ENCODE data around the gene ABCG1. TPM values are rescaled to one million over a fixed set of nuclear protein-coding genes. Genes with fewer than 3 reads are reported as not detected.

The ABCG1 gene
- total and polyA plus RNA-seq, 2 of the 4 experiments (the other 2 are of a cell fraction) = 0.19 to 0.36 TPM

DNA sequence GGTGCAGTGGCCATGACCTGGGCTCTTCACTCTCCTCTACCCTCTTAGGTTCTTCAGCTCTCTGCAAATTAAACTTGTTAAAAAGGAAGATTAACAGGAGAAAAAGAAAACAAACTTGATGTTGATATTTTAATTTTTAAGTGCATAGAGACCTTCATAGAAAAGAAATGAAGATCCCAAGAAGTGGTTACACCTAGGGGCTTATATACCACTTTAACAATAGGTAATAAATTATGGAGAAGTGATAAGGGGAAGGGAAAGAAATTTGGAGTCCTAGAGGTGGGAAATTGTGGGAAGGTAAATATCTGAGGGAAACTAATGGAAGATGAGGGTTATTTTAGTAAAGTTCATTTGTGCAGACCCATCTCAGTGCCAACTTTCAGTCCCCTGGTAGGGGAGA lies 112.7 kb downstream of the ABCG1 start:
- no peak overlapping the region for H2BK5ac ChIP-seq (ENCODE audit: low read depth, low read length, poor library complexity, severe bottlenecking)
- no peaks in the 10 kb centered on the region; the same call in 1 of the 2 replicates for H3K9me3 ChIP-seq (ENCODE audit: control insufficient read depth, insufficient read depth, low read length)
- TF ChIP-seq, protein P1, sequence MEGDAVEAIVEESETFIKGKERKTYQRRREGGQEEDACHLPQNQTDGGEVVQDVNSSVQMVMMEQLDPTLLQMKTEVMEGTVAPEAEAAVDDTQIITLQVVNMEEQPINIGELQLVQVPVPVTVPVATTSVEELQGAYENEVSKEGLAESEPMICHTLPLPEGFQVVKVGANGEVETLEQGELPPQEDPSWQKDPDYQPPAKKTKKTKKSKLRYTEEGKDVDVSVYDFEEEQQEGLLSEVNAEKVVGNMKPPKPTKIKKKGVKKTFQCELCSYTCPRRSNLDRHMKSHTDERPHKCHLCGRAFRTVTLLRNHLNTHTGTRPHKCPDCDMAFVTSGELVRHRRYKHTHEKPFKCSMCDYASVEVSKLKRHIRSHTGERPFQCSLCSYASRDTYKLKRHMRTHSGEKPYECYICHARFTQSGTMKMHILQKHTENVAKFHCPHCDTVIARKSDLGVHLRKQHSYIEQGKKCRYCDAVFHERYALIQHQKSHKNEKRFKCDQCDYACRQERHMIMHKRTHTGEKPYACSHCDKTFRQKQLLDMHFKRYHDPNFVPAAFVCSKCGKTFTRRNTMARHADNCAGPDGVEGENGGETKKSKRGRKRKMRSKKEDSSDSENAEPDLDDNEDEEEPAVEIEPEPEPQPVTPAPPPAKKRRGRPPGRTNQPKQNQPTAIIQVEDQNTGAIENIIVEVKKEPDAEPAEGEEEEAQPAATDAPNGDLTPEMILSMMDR (conservative IDR thresholded peaks at IDR 0.05; ENCODE audit: low read depth, low read length) = no peak
- TF ChIP-seq MAZ (IDR thresholded peaks at IDR 0.05; ENCODE audit: borderline replicate concordance, low read depth, low read length) = no peak
- TF ChIP-seq, protein P2, sequence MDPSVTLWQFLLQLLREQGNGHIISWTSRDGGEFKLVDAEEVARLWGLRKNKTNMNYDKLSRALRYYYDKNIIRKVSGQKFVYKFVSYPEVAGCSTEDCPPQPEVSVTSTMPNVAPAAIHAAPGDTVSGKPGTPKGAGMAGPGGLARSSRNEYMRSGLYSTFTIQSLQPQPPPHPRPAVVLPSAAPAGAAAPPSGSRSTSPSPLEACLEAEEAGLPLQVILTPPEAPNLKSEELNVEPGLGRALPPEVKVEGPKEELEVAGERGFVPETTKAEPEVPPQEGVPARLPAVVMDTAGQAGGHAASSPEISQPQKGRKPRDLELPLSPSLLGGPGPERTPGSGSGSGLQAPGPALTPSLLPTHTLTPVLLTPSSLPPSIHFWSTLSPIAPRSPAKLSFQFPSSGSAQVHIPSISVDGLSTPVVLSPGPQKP (IDR thresholded peaks at IDR 0.05; ENCODE audit: borderline replicate concordance, low read depth, low read length) = no peak
- no peak for TF ChIP-seq RAD21 (IDR thresholded peaks at IDR 0.05; ENCODE audit: low read length)
- TF ChIP-seq POLR2A (IDR thresholded peaks at IDR 0.05; ENCODE audit: low read depth, low read length) = no peak
- TF ChIP-seq RCOR1 (IDR thresholded peaks at IDR 0.05; ENCODE audit: insufficient replicate concordance, low read length) = no peak
- TF ChIP-seq MAFK (IDR thresholded peaks at IDR 0.05; ENCODE audit: low read depth, low read length) = no peak
- no peak for TF ChIP-seq NFE2L2 (IDR thresholded peaks at IDR 0.05; ENCODE audit: low read depth, low read length)
- no peak for TF ChIP-seq CHD1 (IDR thresholded peaks at IDR 0.05; ENCODE audit: low read depth, low read length)
- TF ChIP-seq FOS (IDR thresholded peaks at IDR 0.05; ENCODE audit: low read depth, low read length) = no peak
- no peak for TF ChIP-seq CEBPB (IDR thresholded peaks at IDR 0.05; ENCODE audit: low read depth, low read length)
- H4K91ac ChIP-seq (ENCODE audit: insufficient read depth, low read depth, low read length) = no peak overlapping the region
- DNase-seq = no peak
- no peak overlapping the region for H3K4me2 ChIP-seq (ENCODE audit: low read depth, low read length)
- no peak for ATAC-seq (ENCODE audit: low read depth)
- no peak overlapping the region for H2BK120ac ChIP-seq (ENCODE audit: low read depth, low read length)
- H2BK20ac ChIP-seq (ENCODE audit: low read depth, low read length) = no peak overlapping the region
- no peak overlapping the region for H3K9ac ChIP-seq (ENCODE audit: low read depth, low read length)
- H3K23ac ChIP-seq (ENCODE audit: low read depth, low read length) = no peak overlapping the region
- no peaks in the 10 kb centered on the region for H3K79me1 ChIP-seq (ENCODE audit: low read depth in 1 of 2, low read length in 2 of 2)
- H3K56ac ChIP-seq (ENCODE audit: extremely low read depth, insufficient read depth, low read length) = no peak overlapping the region
- H4K20me1 ChIP-seq (ENCODE audit: insufficient read depth, low read length) = no peaks in the 10 kb centered on the region
- H2AK5ac ChIP-seq (ENCODE audit: low read depth, low read length) = no peak overlapping the region
- in situ Hi-C loops (cut with MboI; ENCODE audit: low sequenced_read_pairs) = no loop called here
- H2AK9ac ChIP-seq (replicated peaks; ENCODE audit: low read depth, low read length, poor library complexity) = no peak overlapping the region
- no peak overlapping the region for H4K8ac ChIP-seq (ENCODE audit: low read depth in 2 of 2, low read length in 2 of 2)
- no peak overlapping the region for H2BK15ac ChIP-seq (ENCODE audit: low read depth, low read length)
- peaks cover 19% of the 10 kb centered on the region for H3K27me3 ChIP-seq (ENCODE audit: control insufficient read depth, insufficient read depth, low read length)
- H3K14ac ChIP-seq (replicated peaks; ENCODE audit: low read depth, low read length) = no peak overlapping the region
- H3K18ac ChIP-seq (ENCODE audit: low read depth, low read length) = no peak overlapping the region
- no TSS peak for BruUV-seq (replicated peaks)
- H2AFZ ChIP-seq (replicated peaks; ENCODE audit: low read length, poor library complexity) = no peak overlapping the region
- no peak overlapping the region for H3K4ac ChIP-seq (ENCODE audit: low read depth, low read length)
- POLR2A ChIA-PET (ENCODE audit: unreplicated experiment) = no interaction called here
- CTCF ChIA-PET = interaction anchor here (1.5 kb wide), 1 partner anchor 49 kb away, joined by 3 read pairs; no protein-coding TSS in a partner anchor
- H3K4me1 ChIP-seq (ENCODE audit: control insufficient read depth, insufficient read depth, low read length) = no peaks in the 10 kb centered on the region; the same call in 1 of the 2 replicates
- H3K27ac ChIP-seq (ENCODE audit: insufficient read depth, low read length) = no peak overlapping the region
- H3K4me3 ChIP-seq (ENCODE audit: insufficient read depth, low read depth, low read length) = no peak overlapping the region
- no peaks in the 10 kb centered on the region for H3K9me1 ChIP-seq (ENCODE audit: insufficient read depth, low read length)
- intact Hi-C loops (cut with micrococcal nuclease) = no loop called here
- H3K36me3 ChIP-seq (ENCODE audit: control insufficient read depth, insufficient read depth, low read length) = no peaks in the 10 kb centered on the region
- H4K5ac ChIP-seq (ENCODE audit: low read depth, low read length) = no peak overlapping the region
- dilution Hi-C loops (cut with HindIII; ENCODE audit: low sequenced_read_pairs, unreplicated experiment) = no loop called here
